Psoas muscle (tissue), 8 donors: ENCODE data around the gene VSNL1. TPM values are rescaled to one million over a fixed set of nuclear protein-coding genes. Genes with fewer than 3 reads are reported as not detected.

Source experiments
- ATAC-seq, 4 donors: fragments of 200-7000 bp; cut with Tn5 transposase; one replicate each; pipeline ENCODE4 v1.9.1; 2020; ENCODE audit warnings: moderate library complexity in 3 of 4, mild to moderate bottlenecking in 2 of 4
- DNase-seq, 2 donors: peaks; one replicate each; pipeline ENCODE4 v3.0.0-alpha.2; 2020
- H3K27ac ChIP-seq: fragments of 200-600 bp; one replicate; pipeline ENCODE4 v1.8.0; 2022
- H3K27me3 ChIP-seq, 3 donors: fragments of 200-600 bp in 1 of 3; one replicate each; pipeline versions ENCODE4 v1.6.1 to v1.8.0; 2013 to 2022; ENCODE audit warnings: low read length in 2 of 3, mild to moderate bottlenecking in 2 of 3, moderate library complexity in 1 of 3; ENCODE audit not compliant: insufficient read depth in 3 of 3
- H3K36me3 ChIP-seq, 2 donors: fragments of 200-600 bp in 1 of 2; one replicate each; pipeline versions ENCODE4 v1.6.1 to v1.8.0; 2013 to 2022; ENCODE audit warnings: low read depth in 1 of 2, mild to moderate bottlenecking in 1 of 2, moderate library complexity in 1 of 2; ENCODE audit not compliant: insufficient read depth in 1 of 2
- H3K4me1 ChIP-seq: fragments of 200-600 bp; one replicate; pipeline ENCODE4 v1.8.0; 2022
- H3K4me3 ChIP-seq: fragments of 200-600 bp; one replicate; pipeline ENCODE4 v1.8.0; 2022; ENCODE audit warnings: mild to moderate bottlenecking
- H3K9me3 ChIP-seq: fragments of 200-600 bp; one replicate; pipeline ENCODE4 v1.8.0; 2022
- whole genome bisulfite sequencing, 3 donors: extraction: QIAGEN DNeasy Blood & Tissue Kit; methylation state at CpG; one replicate each; pipeline versions ENCODE4 v1.1.6 to v1.1.7; 2013; 5-methylcytosine and 5-hydroxymethylcytosine counted together
- intact Hi-C, 2 donors: fragments of 100-400 bp; cut with DNase I; formaldehyde crosslinking; loops; one replicate each; pipeline versions ENCODE4 v1.11.0 to v1.14.2; 2022
- polyA plus RNA-seq, 3 donors: library from polyadenylated mRNA; stranded (reverse); fragments of 200-250 nt; gene quantifications; one replicate each; pipeline ENCODE4 v1.2.3, GENCODE V29; 2013
- total RNA-seq, 4 donors: library from RNA; stranded (reverse); fragmentation: NEBNext Ultra II Directional in 2 of 4; extraction: Animal tissue kit (Norgen Biotek cat#: 25700) in 2 of 4; gene quantifications; one replicate each; pipeline versions ENCODE4 v1.2.1 to v1.2.4, GENCODE V29; 2021 to 2023
- TF ChIP-seq, protein P1 (sequence below): fragments of 200-600 bp; IDR thresholded peaks from one replicate; pipeline ENCODE4 v1.8.0; 2022; ENCODE audit warnings: antibody characterized with exemption
- donor health status: healthy with polysubstance abuse.
- donor health status: DM: no; HTN: no; CAD: no; lungs with moderate emphysema.
- donor health status: Bipolar disorder and iron deficiency.
- donor health status: healthy.
- donor health status: DM: yes; HTN: yes; CAD: no.
- donor health status: DM: no; HTN: no; CAD: no.
- donor health status: DM: no; HTN: no; CAD: no.
- donor health status: DM: yes; HTN: yes; CAD: no.

VSNL1 gene
- total and polyA plus RNA-seq, 7 donors = 0.05 to 0.52 (median 0.19) TPM; not detected in 3

DNA sequence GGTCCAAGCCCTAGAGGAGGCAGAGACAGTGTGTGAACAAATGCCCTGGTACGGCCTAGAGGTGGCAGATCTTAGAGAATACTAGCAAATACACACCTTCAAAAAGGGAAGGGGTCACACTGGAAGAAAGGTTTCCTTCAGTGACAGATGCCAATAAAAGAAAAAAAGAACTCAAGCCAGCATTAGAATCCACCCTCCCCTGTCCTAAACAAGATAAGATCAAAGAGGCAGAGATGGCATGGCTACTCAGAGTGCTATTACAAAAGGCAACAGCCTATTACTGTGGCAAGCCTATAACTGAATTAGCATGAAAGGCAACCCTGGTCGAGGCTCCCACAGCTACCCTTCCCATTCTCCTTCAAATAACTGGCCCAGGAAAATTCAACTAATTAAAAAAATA, 143.5 kb downstream of the VSNL1 start:
- ATAC-seq = no peak
- Histone ChIP-seq H3K27ac (no peak overlapping the region), H3K4me3 (no peak overlapping the region), H3K9me3 (no peaks in the 10 kb centered on the region), H3K4me1 (no peaks in the 10 kb centered on the region), H3K27me3 (no peaks in the 10 kb centered on the region), H3K36me3 (peaks cover 3 to 66% of the 10 kb centered on the region in 2 donors)
- no peak for DNase-seq
- WGBS, 3 donors = 83 to 88% (median 88%) methylated on average over 2 of the region's 2 CpGs
- intact Hi-C loops = no loop called here
- TF ChIP-seq, protein P1, sequence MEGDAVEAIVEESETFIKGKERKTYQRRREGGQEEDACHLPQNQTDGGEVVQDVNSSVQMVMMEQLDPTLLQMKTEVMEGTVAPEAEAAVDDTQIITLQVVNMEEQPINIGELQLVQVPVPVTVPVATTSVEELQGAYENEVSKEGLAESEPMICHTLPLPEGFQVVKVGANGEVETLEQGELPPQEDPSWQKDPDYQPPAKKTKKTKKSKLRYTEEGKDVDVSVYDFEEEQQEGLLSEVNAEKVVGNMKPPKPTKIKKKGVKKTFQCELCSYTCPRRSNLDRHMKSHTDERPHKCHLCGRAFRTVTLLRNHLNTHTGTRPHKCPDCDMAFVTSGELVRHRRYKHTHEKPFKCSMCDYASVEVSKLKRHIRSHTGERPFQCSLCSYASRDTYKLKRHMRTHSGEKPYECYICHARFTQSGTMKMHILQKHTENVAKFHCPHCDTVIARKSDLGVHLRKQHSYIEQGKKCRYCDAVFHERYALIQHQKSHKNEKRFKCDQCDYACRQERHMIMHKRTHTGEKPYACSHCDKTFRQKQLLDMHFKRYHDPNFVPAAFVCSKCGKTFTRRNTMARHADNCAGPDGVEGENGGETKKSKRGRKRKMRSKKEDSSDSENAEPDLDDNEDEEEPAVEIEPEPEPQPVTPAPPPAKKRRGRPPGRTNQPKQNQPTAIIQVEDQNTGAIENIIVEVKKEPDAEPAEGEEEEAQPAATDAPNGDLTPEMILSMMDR = no peak

GRCh38 chr2:17688600-17688999, 148.1 kb downstream of the VSNL1 start:
- H3K36me3 ChIP-seq = peaks cover 0 to 52% of the 10 kb centered on the region in 2 donors
- H3K4me3 ChIP-seq = no peak overlapping the region
- H3K27me3 ChIP-seq = no peaks in the 10 kb centered on the region
- intact Hi-C loops = no loop called here
- H3K9me3 ChIP-seq = no peaks in the 10 kb centered on the region
- ATAC-seq (no peak), DNase-seq (no peak)
- WGBS, 3 donors = 86 to 92% (median 88%) methylated on average over 1 of the region's 1 CpG
- no peaks in the 10 kb centered on the region for H3K4me1 ChIP-seq
- no peak overlapping the region for H3K27ac ChIP-seq
- TF ChIP-seq, protein P1 = no peak

- H3K27me3 ChIP-seq = no peaks in the 10 kb centered on the region
- no peaks in the 10 kb centered on the region for H3K4me1 ChIP-seq
- peaks cover 0 to 53% of the 10 kb centered on the region in 2 donors for H3K36me3 ChIP-seq
- no peak for DNase-seq
- no peak overlapping the region for H3K27ac ChIP-seq
- no peak overlapping the region for H3K4me3 ChIP-seq
- intact Hi-C loops = no loop called here
- 79 to 89% (median 82%) methylated on average over 6 of the region's 6 CpGs for WGBS, 3 donors
- no peaks in the 10 kb centered on the region for H3K9me3 ChIP-seq
- no peak for ATAC-seq
- TF ChIP-seq, protein P1 = no peak
Observed at GRCh38 chr2:17689010-17689409, 148.5 kb downstream of the VSNL1 start.

DNA sequence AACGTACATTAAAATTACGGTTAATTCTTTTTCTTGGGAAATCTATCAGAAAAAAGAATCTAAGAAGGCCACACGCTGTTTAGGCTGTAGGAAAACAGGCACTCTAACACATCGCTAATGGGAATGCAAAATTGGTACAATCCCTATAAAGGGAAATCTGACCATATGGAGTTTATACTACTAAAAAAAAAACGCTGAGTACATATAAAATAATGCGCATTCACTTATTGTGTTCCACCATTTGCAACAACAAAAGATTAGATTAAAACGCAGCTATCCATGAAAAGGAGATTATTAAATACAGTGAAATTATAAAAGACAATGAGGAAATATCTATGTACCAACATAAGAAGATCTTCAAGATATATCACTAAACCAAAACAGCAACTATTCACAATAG, 150.3 kb downstream of the VSNL1 start:
- Histone ChIP-seq H3K4me1 (no peaks in the 10 kb centered on the region), H3K36me3 (peaks cover 2 to 70% of the 10 kb centered on the region in 2 donors)

More for the DNA sequence above, 150.3 kb downstream of the VSNL1 start:
- no peak for DNase-seq
- no peak overlapping the region for H3K27ac ChIP-seq
- no peak for ATAC-seq
- WGBS, 3 donors = 98% methylated on average over 7 of the region's 7 CpGs
- no peak overlapping the region for H3K4me3 ChIP-seq
- H3K9me3 ChIP-seq = no peaks in the 10 kb centered on the region
- TF ChIP-seq, protein P1 = no peak
- intact Hi-C loops = no loop called here
- no peaks in the 10 kb centered on the region for H3K27me3 ChIP-seq

Other genes with a start within 250 kb of the VSNL1 start
- under 1 TPM in 1 of 4 donors, not detected in 3; 0.06 TPM for gene RAD51AP2, start 22.3 kb upstream of the VSNL1 start, total RNA-seq
- under 1 TPM in 1 of 3 donors, not detected in 2; 0.01 TPM for gene RAD51AP2, start 22.3 kb upstream of the VSNL1 start, polyA plus RNA-seq
- gene SMC6, start 213.1 kb downstream of the VSNL1 start, total RNA-seq = 10 to 100 TPM in 1 of 4 donors, 1 to 10 TPM in 3; 6.5 to 10.2 (median 9.4) TPM
- gene SMC6, start 213.1 kb downstream of the VSNL1 start, polyA plus RNA-seq = 10 to 100 TPM in 1 of 3 donors, 1 to 10 TPM in 2; 4.8 to 10.5 (median 5.7) TPM
- gene GEN1, start 213.4 kb downstream of the VSNL1 start, total RNA-seq = 1 to 10 TPM; 1.3 to 3.0 (median 2.3) TPM
- gene GEN1, start 213.4 kb downstream of the VSNL1 start, polyA plus RNA-seq = under 1 TPM; 0.51 to 0.95 (median 0.75) TPM